Ammon's horn (tissue), 1 donor: Measurements from ENCODE around the gene MTHFD2L.
"Not testable (repeated sequence)": the region's sequence is repeated elsewhere in the genome, so short reads cannot be mapped to it uniquely, and the experiment has no call there.

ENCODE experiments used
- DNase-seq: peaks from one replicate; pipeline ENCODE4 v3.0.0-alpha.2; 2016; ENCODE audit warnings: low spot score

The MTHFD2L gene

DNA sequence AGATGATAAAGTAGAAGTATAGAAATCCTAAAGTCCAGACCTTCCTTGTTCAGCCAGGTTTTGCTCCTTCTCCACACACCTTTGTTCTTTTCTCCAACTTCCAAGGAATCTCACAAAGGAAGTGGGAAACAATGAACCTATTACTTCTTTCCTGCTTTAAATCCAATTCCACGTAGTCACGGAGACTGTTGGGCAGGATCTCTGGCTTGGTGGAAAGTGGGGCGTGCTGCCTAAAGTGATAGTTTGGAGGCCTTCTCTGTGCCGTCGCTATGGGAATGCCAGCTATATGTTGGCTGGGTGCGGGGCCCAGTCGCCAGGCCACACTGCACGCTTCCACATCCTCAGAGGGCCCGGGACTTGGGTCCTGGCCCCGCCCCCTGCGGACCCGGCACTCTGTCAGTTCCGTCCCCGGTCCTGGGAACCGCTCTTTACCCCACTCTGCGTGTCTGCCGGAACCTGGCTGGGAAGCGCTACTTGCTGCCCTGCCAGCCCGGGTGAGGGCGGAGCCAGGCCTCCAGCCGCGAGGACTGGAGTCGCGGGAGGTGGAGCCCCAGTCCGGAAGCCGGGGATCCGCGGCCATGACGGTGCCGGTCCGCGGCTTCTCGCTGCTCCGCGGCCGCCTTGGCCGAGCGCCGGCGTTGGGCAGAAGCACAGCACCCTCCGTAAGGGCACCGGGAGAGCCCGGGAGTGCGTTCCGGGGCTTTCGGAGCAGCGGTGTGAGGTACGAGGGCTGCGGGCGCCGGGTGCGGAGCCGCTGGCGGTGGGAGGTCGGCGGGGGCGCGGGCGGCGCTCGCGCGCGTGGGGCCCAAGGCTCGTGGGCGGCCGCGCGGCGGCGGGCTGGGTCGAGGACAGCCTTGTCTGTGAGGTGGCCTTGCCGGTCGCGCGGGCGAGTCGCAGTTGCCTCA lies at the start of gene MTHFD2L:
MTHFD2L (plus strand) TSS at position 558 of the 905 bp plus-strand sequence; CDS start at position 579, 21 bp downstream.
- peak; percentile 96 for DNase-seq

DNA sequence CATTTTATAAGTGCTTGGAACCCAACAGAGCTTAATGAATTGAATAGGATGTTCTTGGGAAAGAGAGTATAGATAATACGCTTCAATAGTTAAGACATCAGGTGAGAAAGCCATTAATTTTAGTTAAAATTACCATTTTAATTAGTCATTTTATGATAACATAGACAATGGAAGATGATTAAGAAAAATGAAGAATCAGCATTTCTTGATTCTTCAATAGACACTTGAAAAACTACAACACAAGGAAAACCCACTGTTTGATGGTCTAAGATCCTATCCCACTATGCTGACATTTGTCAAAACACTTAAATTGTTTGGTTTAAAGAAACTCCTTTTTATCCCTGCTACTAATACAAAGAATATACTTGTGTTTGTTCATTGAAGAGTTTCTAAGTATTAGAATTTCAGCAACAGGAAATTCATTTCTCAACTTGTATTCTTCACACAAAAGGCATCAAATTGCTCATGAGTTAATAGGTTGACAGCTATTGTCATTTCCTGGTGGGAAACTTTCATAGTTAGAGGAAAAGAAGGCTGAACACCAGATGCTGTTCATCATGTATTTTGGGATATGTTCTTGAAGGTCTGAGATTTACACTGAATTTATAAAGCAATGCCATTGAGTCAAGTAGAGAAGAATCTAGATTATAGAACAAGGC lies 49.3 kb upstream of the MTHFD2L start:
- no peak for DNase-seq

DNA sequence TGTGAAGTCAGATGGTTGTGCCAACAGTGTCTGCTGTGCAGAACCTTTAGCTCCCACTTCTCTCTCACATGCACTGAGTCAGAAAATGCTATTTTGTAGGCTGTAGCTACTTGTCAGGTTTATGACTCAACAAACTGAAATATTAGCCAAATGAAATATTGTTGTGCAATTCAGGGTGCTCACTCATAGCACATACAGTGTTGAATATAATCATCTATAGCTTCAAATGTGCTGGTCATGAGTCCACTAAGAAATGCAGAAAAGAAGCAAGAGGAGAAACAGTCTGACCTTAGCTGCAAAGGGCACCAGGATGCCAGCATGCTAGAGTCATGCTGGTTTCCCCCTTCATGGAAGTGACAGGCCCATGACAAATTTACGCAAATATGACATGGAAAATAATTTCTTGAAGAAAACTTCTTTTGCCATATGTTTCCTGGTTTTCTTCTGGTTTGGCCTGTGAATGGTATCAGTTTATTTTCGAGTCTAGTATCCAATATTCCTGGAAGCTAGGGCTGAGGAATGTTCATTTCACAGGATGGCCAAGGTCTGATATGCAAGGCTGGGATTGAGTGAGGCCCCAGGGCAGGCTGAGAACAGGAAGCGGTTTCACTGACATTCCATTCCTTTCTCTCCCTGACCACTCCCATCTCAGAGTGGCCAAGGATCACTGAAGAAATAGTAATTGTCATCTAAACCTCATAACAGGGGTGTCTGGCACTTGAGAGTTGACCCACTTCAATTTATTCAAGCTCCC lies 48.6 kb upstream of the MTHFD2L start:
- DNase-seq, result peak; percentile 47

DNA sequence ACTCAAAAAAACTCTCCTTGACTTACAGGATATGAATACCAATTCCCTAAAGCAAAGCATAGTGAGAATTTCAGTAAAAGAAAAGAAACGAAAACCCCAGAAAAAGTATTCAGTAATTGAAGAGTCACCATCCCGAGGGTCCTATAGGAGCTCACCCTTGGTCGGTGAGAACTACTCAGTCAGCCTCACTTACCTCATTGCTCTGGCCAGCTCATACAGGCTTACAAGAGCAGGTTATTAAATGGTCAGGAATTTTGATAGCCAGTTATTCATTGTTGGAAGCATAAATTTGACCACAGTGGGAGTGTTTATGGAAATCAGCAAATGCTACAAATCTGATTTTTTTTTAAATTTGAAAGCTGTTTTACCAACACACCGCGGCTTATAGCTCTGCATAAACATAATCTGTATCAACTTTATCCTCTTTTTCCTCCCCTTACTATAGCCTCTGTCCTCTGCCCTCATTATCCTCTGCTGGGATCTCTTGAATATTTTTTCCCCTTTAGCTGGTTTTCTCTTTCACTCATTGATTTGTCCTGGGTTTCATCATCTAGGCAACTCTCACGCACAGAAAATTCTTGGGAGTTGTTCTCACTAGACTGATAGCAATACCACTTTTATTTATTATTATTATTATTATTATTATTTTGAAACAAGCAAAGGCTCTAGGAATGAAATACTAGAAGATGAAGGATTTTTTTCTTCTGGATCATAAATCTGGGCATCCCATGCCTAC lies 47.9 kb upstream of the MTHFD2L start:
- DNase-seq, result no peak

DNA sequence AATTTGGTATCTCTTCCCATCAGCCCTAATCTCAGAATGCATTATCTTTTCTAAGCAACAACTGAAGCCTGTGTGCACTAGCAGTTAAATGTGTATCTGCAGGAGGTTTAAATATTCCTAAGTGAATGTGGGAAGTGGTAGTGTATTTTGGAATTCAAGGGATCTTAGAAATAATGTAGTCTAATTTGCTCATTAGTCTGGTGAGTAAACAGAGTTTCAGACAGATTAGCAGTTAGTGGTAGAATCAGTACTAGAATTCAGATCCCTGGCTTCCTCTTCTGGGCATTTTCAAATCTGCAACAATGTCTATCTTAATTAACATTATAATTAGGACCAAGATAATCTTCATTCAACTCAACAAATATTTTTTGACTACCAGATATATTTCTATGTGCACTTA lies 47.2 kb upstream of the MTHFD2L start:
- no peak for DNase-seq

DNA sequence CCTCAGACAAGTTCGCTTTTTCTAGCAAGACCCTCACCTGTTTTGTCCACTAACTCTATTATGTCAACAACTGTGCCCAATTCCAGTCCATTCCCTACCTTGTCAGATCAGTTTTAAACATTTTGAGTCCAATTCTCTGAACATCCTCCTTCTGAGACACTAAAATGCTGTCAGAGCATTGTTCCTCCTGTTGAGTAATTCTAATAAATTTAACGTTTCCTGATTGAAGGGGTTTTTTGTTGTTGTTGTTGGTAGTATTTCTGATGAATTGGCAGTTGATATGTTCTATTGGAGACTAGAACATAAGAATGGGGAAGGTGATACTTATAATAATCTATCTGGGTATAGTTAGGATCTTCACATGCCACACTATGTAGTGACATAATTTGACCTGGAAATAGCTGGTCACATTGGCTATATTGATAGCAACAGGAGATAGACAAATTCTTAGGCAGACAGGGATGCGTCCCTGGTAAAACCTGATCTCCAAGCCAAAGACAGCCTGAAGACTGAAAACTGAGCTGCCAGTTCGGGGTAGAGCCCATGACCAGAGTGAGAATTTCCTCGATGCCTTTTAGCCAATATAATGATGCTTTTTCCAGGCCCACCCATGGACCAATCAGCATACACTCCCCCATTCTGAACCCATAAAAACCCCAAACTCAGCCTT lies 46.5 kb upstream of the MTHFD2L start:
- no peak for DNase-seq

DNA sequence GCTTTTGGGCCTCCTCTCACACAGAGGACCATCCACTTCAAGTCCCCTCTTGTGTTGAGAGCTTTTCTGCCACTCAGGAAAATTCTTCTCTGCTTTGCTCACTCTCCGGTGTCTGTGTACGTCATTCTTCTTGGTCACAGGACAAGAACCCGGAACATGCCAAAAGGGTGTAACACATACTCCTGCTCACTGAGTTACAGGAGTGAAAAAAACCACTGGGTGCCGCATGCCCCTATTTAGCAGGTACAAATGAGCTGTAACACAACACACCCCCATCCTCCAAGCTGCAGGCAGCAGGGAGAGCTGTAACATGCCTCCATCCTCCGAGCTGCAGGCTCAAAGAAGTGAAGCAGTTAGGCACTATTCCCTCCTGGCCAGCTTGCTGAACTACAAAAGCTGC lies 45.9 kb upstream of the MTHFD2L start:
- DNase-seq, result peak; percentile 48

DNA sequence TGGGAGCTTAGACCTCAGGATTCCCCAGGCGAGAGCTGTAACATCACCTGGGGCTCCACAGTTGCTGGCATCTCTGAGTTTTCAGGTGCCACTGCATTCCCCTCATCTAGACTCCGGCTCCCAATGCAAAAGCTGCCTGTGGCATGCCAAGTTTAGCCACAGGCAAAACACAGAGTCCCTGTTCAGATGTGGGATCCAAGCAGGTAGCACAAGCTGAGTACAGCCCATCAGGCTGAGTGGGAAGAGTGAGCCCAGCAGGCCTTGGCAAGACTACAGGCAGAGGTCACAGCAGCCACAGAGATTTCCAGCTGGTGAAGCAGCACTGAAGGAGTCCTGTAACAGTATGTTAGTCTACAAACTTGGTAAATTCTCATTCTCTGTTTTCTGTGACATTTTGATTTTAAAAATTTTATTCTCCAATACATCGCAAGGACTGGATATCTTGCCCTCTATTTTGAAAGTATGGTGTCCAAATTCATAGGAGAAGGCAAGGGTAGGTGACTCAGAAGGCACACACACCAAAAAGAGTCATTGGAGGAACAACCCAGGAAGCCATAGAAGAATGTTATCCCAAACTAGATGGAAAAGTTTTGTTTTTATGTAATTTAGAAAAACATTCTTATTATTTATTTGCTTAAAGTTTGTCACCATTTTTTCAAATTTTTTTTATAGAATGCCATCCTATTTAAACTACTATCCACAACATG lies 45.4 kb upstream of the MTHFD2L start:
- no peak for DNase-seq

DNA sequence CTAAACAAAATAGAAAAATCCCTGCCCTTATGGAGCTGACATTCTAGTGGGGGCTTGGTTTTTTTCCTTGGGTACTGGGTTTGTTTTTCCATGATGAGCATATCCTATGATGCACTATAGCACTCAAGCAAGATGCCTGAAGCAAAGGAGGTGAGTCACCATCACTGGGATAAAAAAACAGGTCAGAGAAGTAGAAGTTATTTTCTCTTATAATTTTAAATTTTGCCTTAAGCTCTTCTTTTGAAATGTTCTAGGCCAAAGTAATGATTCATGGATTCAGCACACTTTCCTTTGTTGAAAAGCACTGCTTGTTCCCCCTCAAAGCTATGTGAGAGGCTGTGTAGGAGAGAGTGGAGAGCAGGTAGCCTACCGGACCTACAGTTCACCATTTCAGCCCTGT lies 43.7 kb upstream of the MTHFD2L start:
- DNase-seq, result no peak

DNA sequence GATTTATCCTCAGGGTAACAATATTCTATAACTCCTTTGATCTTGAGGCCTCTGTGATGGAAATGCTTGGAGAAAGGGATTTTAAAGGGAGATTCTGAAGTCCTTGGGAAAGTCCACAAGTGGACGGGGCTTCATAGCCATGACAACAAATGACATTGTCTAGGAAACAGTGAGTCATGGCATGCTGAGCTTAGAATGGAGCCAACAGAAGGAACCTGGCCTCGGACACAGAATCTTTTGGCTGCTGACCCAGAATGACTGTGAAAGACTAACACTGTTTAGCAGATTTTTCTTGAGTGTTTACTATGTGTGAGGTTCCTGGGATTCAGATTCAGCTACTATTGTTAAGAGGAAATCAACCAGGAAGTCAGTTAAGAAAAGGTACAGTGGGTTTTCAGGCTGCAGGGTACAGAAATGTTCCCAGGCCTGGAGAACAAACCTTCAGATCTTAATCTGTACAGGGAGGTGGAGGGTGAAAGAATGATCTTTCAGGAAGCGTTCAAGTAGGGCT lies 40.8 kb upstream of the MTHFD2L start:
- DNase-seq, result peak; percentile 84

DNA sequence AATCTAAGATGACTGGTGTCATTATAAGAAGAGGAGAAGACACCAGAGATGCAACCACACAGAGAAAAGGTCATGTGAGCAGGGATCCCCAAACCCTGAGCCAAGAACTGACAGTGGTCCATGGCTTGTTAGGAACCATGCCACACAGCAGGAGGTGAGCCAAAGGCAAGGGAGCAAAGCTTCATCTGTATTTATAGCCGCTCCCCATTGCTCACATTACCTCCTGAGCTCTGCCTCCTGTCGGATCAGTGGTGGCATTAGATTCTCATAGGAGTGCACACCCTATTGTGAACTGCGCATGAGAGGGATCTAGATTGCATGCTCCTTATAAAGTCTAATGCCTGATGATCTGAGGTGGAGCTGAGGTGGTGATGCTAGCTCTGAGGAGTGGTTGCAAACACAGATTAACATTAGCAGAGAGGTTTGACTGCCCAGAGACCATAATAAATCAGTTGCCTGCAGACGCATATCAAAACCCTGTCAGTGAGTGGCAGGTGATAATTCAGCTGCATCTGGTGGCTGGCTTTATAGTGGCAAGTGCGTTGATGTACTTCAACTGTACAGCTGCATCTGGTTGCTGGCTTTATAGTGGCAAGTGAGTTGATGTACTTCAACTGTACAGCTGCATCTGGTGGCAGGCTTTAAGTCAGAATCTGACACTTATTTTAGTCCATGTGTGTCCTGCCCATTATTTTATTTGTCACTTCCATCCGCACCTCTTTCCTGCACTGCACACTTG lies 39.1 kb upstream of the MTHFD2L start:
- DNase-seq, result no peak

DNA sequence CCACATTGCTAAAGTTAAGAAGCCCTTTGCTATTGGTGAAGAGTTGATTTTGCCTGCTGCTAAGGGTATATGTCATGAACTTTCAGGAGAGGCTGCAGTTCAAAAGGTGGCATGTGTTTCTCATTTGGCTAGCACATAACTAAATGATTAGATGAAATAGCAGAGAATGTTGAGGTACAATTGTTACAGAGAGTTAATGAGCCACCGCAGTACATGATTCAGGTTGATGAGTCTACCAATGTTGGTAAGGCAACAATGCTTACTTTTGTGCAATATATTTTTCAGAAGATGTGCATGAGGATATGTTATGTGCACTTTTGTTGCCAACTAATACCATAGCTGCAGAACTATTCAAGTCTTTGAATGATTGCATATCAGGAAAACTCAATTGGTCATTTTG lies 37.8 kb upstream of the MTHFD2L start:
- no peak for DNase-seq

DNA sequence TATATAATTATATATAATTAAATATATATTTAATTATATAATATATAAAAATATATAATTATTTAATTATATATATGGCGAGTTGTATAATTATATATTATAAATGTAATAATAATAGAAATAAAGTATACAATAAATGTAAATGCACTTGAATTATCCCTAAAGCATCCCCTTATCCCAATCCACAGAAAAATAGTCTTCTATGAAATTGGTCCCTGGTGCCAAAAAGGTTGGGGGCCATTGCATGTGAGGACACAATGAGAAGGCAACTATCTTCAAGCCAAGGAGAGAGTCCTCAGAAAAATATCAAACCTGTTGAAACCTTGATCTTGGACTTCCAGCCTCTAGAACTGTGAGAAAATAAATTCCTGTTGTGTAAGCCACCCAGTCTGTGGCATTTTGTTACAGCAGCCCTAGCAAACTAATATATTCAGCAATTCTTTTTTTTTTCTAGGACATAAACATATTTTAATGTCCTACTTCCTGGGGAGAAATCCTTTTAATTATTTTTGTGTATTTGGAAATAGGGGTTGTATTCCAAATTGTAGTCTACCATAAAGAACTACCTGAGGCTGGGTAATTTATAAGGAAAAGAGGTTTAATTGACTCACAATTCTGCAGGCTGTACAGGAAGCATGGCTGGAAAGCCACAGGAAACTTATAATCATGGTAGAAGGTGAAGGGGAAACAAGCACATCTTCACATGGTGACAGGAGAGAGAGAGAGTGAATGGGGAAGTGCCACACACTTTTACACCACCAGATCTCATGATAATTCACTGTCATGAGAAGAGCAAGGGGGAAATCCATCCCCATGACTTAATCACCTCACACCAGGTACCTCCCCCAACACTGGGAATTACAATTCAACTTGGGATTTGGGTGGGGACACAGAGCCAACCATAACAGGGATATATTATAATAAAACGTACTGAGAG lies 36.0 kb upstream of the MTHFD2L start:
- no peak for DNase-seq

DNA sequence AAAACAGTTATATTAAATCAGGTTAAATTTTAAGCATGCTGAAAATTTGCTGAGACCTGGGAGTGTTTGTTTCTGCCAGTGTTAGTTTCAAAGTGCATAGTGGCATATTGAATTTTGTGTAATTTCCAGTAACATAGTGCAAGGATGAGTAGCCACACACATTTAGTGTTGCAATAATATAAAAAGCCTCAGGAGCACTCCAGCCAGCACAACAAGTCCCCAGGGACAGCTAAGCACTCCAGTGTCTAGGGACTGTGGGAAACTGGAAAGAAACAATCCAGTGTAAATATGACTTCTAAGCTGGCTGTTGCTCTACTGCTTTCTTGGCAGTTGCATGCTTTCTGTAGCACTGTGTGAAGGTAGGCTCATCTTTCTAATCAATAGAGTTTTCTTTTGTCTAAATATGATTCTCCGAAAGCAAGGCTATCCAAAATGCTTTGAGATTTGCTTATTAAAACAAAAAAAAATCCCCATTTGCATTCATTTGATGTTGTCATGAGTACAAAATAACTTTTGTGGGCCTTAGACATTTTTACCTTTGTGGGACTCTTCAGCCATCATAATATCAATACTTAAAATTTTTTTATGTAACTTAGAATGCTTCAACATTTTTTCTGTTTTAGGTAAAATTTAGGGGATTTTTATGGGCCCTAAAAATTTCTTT lies 34.7 kb upstream of the MTHFD2L start:
- DNase-seq, result peak; percentile 12

DNA sequence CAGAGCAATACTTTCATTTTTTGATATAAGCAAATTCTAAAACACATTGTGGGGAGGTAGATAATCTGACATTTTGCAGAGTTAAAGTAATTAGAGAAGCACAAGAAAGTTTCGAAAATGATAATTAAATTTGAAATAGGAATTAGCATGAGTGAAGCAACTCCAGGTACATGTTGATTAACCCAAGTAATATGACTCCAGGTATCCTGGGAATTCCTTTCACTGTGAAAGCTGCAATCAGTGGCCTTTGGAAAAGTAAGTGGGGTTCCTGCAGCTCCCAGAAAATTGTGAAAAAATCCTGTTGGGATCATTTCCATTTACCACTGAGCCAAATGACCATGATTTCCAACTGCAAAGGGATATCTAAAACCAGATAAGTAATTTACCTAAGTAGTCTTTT lies 32.9 kb upstream of the MTHFD2L start:
- DNase-seq, result no peak

DNA sequence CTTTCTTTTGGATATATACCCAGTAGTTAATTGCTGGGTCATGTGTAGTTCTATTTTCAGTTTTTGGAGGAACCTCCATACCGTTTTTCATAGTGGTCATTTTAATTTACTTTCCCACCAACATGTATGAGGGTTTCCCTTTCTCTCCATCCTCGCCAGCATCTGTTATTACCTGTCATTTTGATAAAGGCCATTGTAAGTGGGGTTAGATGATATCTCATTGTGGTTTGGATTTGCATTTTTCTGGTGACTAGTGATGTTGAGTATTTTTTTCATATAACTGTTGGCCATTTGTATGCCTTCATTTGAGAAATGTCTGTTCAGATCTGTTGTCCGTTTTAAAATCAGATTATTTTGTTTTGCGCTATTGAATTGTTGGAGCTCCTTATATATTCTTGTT lies 30.2 kb upstream of the MTHFD2L start:
- DNase-seq, result no peak

DNA sequence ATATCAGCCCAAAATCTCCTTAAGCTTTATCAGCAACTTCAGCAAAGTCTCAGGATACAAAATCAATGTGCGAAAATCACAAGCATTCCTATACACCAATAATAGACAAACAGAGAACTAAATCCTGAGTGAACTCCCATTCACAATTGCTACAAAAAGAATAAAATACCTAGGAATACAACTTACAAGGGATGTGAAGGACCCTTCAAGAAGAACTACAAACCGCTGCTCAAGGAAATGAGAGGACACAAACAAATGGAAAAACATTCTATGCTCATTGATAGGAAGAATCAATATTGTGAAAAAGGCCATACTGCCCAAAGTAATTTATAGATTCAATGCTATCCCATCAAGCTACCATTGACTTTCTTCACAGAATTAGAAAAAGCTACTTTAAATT lies 27.1 kb upstream of the MTHFD2L start:
- not testable (repeated sequence) for DNase-seq

DNA sequence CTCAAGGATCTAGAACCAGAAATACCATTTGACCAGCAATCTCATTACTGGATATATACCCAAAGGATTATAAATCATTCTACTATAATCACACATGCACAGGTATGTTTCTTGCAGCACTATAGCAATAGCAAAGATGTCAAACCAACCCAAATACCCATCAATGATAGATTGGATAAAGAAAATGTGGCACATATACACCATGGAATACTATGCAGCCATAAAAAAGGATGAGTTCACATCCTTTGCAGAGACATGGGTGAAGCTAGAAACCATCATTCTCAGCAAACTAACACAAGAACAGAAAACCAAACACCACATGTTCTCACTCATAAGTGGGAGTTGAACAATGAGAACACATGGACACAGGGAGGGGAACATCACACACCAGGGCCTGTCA lies 25.7 kb upstream of the MTHFD2L start:
- not testable (repeated sequence) for DNase-seq
